ENCODE data around the gene ACTRT1.

Gene ACTRT1

DNA sequence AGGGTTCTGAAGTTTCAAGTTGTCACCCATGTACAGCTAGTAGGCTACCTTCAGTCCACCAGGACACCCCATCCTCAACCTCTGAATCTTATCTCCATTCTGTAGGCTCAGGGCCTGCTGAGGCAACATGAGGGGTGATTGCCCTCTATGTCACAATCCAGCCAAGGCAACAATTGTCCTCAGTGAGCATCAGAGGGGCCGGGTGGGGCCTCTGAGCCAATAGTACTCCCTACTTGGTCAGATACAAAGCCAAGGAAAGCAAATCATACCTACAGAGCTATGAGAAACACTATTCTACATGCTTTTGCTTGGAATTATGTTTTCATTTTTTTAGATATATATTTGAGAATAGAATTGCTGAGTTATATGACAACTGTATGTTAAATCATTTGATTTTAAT lies at the start of gene ACTRT1:
Gene ACTRT1 (minus strand): TSS at position 101 of the 400 bp plus-strand sequence. CDS start 197 bp downstream, outside the sequence.
- no peak for DNase-seq

DNA sequence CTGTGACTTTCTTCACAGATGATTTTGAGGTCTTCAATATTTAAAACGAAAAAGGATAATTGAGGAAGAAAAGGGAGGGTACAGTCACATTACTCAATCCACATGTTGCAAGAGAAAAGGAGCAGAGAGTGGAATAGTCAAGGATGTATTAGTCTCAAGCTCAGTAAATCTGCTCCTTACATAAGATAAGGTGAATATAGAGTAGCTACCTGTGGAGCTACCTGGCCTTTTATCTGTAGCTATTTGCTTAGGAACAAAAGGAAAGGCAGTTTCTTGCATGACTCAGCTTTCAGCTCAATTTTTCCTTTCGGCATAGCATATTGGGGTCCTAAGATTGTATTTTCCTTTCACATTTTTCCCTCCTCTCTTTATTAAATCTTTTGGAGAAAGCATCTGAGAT lies 26.3 kb upstream of the ACTRT1 start:
- no peak for DNase-seq

DNA sequence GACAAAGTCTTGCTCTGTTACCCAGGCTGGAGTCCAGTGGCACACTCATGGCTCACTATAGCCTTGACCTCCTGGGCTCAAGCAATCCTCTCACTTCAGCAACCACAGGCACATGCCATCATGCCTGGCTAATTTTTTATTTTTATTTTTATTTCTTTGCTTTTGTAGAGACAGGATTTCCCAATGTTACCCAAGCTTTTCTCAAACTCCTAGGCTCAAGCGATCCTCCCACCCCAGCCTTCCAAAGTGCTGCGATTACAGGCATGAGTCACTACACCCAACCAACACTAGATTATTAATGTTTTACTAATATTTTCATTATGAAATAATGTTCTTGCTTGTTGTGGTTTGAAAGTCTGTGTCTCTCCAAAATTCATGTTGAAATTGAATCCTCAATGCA lies 5.2 kb upstream of the ACTRT1 start:
- DNase-seq, result no peak

DNA sequence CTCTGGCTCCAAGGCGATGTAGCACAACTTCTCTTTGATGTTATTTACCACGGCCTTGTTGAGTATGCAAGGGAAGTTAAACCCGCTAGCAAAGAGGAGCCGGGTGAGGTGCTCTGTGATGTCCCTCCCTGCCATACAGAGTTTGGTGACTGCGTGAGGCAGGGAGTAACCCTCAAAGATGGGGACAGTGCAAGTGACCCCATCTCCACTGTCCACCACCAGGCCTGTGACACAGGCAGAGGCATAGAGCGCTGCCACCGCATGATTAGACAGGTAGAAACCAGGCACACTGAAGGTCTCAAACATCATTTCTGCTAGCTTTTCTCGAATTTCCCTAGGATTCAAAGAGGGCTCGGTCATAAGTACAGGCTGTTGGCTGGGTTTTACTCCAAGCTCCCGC lies 677 bp downstream of the ACTRT1 start:
- DNase-seq, result no peak

DNA sequence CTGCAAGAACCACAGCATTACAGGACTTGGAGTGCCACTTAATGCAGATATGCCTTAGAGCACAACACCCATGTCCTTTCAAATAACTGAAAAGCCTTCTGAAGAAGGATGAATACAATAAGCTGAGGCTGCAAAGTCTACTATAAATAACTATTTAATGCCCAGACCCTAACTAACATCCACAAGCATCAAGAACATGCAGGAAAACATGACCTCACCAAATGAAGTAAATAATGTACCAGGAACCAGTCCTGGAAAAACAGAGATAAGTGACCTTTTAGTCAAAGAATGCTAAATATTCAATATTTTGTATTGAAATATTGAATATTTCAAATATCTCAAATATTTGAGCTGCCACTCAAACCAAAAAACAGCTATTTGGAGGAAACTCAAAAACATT lies 16.9 kb downstream of the ACTRT1 start:
- DNase-seq, result no peak

DNA sequence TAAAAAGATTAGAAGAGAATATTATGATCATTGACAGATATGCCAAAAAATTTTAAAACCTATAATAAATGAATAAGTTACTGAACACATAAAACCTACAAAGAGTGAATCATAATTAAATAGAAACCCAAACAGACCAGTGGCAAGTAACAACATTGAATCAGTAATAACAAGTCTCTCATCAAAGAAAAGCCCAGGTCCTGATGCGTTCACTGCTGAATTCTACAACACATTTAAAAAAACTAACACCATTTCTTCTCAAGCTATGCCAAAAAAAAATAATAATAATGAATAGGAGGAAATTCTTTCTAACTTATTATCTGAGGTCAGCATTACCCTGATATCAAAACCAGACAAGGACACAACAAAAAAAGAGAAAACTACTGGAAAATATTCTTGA lies 30.6 kb downstream of the ACTRT1 start:
- DNase-seq, result no peak

DNA sequence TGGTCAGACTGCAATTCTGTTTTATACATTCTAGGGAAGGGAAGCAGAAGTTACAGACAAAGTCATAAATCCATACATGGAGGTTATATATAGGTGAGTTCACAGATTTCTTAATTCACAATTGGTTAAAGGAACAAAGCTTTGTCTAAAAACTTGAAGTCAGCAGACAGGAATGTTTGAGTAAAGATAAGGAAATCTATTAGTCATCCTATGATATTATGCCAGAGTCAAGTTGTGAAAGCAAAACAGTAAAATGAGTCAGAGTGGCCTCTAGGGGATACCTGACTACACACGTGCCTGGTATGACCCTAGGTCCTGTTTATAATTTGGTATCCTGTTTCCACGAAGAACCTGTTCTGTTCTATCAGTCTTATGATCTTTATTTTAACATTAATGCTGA lies 31.5 kb downstream of the ACTRT1 start:
- DNase-seq, result no peak

DNA sequence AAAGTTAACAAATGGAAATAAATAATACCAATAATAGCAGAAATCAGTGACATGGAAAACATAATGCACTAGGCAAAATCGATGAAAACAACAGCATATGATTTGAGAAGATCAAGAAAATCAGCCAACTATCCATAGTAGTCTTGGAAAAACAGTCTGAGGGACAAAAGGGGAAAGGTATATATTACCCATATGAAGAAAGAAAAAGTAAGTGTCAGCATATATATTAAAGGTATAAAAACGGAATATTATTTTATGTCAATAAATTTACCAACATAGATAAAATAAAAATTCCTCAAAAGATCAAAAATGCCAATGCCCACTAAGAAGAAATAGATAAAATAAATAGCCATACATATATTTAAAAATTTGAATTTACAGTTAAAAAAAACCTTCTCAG lies 33.0 kb downstream of the ACTRT1 start:
- DNase-seq, result no peak

DNA sequence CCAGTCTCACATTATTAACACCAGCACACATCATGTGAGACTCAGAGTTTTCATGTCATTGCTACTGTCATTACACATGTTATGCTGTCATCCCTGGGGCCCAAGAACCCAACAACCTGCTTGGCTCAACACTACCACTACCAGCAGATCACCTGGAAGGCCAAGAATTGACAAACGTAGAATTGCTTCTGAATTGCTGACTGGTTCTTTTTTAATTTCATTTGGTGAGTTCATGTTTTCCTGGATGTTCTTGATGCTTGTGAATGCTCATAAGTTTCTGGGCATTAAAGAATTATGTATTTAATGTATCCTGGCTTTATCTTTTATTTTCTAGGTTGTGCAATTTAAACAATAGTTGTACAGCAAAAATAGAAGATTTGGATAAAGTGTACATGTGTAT lies 40.2 kb downstream of the ACTRT1 start:
- DNase-seq, result no peak

DNA sequence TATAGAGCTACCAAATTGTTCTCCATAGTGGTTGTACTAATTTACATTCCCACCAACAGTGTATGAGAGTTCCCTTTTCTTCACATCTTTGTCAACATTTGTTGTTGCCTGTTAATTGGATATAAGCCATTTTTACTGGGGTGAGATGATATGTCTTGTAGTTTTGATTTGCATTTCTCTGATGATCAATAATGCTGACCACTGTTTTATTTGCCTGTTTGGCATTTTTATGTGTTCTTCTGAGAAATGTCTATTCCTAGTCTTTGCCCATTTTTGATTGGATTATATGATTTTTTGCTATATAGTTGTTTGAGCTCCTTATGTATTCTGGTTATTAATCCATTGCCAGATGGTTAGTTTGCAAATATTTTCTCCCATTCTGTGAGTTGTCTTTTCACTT lies 44.3 kb downstream of the ACTRT1 start:
- no peak for DNase-seq
